Tibial nerve (tissue), 4 donors: ENCODE measurements around the gene COL8A1. TPM values are rescaled to one million over a fixed set of nuclear protein-coding genes. Genes with fewer than 3 reads are reported as not detected.
"Not testable (repeated sequence)": the region's sequence is repeated elsewhere in the genome, so short reads cannot be mapped to it uniquely, and the experiment has no call there.

Experiments
- DNase-seq, 2 donors: peaks; one replicate each; pipeline ENCODE4 v3.0.0-alpha.2; 2019; ENCODE audit warnings: low spot score in 2 of 2
- H3K27ac ChIP-seq, 4 donors: fragments of 200-600 bp; sonication (generic) in 3 of 4; one replicate each; pipeline ENCODE4 v1.5.1; 2017 to 2019; ENCODE audit warnings: mild to moderate bottlenecking in 1 of 4
- H3K27me3 ChIP-seq, 2 donors: fragments of 200-600 bp; sonication (generic) in 1 of 2; one replicate each; pipeline versions ENCODE4 v1.5.1 to v1.6.0; 2017 to 2019
- H3K36me3 ChIP-seq, 3 donors: fragments of 200-600 bp; sonication (generic); one replicate each; pipeline ENCODE4 v1.5.1; 2018 to 2019
- H3K4me1 ChIP-seq, 4 donors: fragments of 200-600 bp; sonication (generic) in 3 of 4; one replicate each; pipeline ENCODE4 v1.5.1; 2017 to 2019
- H3K4me3 ChIP-seq, 4 donors: fragments of 200-600 bp; sonication (generic) in 3 of 4; one replicate each; pipeline ENCODE4 v1.5.1; 2017 to 2019; ENCODE audit warnings: mild to moderate bottlenecking in 1 of 4, moderate library complexity in 1 of 4
- H3K9me3 ChIP-seq, 4 donors: fragments of 200-600 bp; sonication (generic) in 3 of 4; one replicate each; pipeline ENCODE4 v1.5.1; 2017 to 2019
- EP300 ChIP-seq, 2 donors: sonication (generic); formaldehyde crosslinking; IDR thresholded peaks; one replicate each; pipeline ENCODE4 v1.6.1; 2017; ENCODE audit warnings: antibody characterized with exemption in 2 of 2, mild to moderate bottlenecking in 1 of 2
- POLR2A ChIP-seq, 2 donors: fragments of 450-650 bp; IDR thresholded peaks; one replicate each; pipeline ENCODE4 v1.6.1; 2017; ENCODE audit warnings: antibody characterized with exemption in 2 of 2, mild to moderate bottlenecking in 2 of 2, moderate library complexity in 2 of 2
- WGBS, 2 donors: methylation state at CpG; one replicate each; pipeline ENCODE4 v1.1.5; 2018; 5-methylcytosine and 5-hydroxymethylcytosine counted together
- total RNA-seq, 4 donors: library from RNA; depleted of rRNA; stranded (reverse); fragments of >200 nt; gene quantifications; one replicate each; pipeline ENCODE4 v1.1.0, GENCODE V29; 2016
- TF ChIP-seq, protein P1 (sequence below), 5 experiments: fragments of 200-600 bp in 3 of 5; fragments of 450-650 bp in 2 of 5; sonication (generic) in 3 of 5; IDR thresholded peaks; one replicate each; pipeline ENCODE4 v1.5.1; 2016 to 2019; ENCODE audit warnings: antibody characterized with exemption in 5 of 5, mild to moderate bottlenecking in 3 of 5, moderate library complexity in 2 of 5

The COL8A1 gene
- 100 to 1,000 TPM; 144 to 217 (median 177) TPM for total RNA-seq

DNA sequence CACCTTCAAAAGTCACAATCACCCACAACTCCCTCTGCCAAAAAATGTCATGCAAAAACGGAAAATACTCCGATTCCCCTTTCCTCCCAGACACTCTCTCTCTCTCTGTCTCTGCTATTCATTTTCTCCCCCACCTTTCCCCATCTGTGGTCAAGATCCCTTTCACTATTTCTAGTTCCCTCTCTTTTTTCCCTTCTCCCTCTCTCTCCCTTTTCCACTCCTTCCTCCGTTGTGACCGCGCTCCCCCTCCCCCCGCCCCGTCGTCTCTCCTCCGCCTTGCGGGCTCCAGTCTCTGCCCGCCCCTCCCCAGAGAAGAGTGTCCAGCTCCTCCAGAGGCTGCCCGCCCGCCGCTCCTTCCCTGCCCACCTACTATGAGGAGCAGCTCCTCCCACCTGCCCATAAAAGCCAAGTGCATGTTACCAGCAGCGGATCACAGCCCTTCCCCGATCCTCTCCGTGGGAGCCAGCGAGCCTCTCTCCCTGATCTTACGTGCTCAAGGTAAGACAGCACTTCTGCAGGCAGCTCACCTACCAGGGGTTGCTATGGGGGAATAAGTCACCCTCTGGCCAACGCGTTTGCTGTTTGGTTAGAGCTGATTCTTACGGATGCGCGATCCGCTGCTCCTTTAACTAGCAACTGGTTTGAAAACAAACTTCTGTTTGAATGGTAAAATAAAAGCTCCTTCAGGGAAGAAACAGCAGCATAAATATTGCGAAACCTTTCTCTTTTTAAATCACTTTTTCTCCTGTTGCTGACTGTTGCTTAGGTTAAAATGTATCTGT is at the start of gene COL8A1:
Gene COL8A1, plus strand, starts transcription at position 428 of the 782 bp plus-strand sequence. CDS start 152,089 bp downstream, outside the sequence.
- Histone ChIP-seq H3K4me3 (peak within 1 kb of the TSS; percentile 34 to 68 (median 53)), H3K9me3 (no peaks in the 10 kb centered on the region), H3K36me3 (no peaks in the 10 kb centered on the region), H3K27me3 (no peaks in the 10 kb centered on the region), H3K4me1 (peaks cover 0 to 12% (median 3%) of the 10 kb centered on the region in 4 donors), H3K27ac (peak within 1 kb of the TSS; percentile 76 to 96 (median 86))
- DNase-seq: peak; percentile 71 to 72
- TF ChIP-seq POLR2A (IDR thresholded peaks at IDR 0.05) (peak; percentile 20 to 67), EP300 (IDR thresholded peaks at IDR 0.05) (peak in 1 of 2 donors; percentile 77)
- TF ChIP-seq, protein P1, sequence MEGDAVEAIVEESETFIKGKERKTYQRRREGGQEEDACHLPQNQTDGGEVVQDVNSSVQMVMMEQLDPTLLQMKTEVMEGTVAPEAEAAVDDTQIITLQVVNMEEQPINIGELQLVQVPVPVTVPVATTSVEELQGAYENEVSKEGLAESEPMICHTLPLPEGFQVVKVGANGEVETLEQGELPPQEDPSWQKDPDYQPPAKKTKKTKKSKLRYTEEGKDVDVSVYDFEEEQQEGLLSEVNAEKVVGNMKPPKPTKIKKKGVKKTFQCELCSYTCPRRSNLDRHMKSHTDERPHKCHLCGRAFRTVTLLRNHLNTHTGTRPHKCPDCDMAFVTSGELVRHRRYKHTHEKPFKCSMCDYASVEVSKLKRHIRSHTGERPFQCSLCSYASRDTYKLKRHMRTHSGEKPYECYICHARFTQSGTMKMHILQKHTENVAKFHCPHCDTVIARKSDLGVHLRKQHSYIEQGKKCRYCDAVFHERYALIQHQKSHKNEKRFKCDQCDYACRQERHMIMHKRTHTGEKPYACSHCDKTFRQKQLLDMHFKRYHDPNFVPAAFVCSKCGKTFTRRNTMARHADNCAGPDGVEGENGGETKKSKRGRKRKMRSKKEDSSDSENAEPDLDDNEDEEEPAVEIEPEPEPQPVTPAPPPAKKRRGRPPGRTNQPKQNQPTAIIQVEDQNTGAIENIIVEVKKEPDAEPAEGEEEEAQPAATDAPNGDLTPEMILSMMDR (IDR thresholded peaks at IDR 0.05): no peak
- 3 to 5% methylated on average over 26 of the region's 26 CpGs for WGBS, 2 donors

DNA sequence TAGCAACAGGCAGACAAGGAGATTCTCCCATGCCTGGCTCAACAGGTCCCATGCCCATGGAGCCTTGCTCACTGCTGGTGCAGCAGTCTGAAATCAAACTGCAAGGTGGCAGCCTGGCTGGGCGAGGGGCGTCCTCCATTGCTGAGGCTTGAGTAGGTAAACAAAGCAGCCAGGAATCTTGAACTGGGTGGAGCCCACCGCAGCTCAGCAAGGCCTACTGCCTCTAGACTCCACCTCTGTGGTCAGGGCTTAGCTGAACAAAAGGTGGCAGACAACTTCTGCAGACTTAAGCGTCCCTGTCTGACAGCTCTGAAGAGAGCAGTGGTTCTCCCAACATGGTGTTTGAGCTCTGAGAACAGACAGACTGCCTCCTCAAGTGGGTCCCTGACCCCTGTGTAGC is 49.2 kb upstream of the COL8A1 start:
- not testable (repeated sequence) for H3K4me1 ChIP-seq, H3K27me3 ChIP-seq, H3K9me3 ChIP-seq, H3K36me3 ChIP-seq, H3K27ac ChIP-seq, DNase-seq, H3K4me3 ChIP-seq
- WGBS, 2 donors: 57 to 65% methylated on average over 1 to 4 of the region's 4 CpGs

DNA sequence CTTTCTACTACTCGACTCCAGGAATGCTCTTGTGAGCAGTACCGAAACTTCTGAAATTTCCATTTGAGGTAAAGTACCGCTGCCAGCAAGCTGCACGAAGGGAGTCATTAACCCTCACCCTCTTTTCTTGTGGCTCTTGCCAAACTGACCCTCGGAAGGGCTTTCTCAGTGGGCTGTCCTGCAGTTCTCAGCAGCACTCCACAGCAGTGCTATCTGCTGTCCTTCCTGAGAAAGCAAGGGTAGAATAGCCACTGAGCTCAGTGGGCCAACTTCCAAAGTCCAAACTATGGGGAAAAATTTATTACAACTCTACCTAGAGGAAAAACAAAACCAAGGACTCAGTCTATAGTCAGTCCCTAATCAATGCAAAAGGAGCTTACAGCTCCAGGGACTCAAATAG is 38.5 kb upstream of the COL8A1 start:
- 49 to 56% methylated on average over 5 of the region's 5 CpGs for WGBS, 2 donors
- H3K9me3 ChIP-seq: no peaks in the 10 kb centered on the region
- no peak for DNase-seq
- H3K4me3 ChIP-seq: no peak overlapping the region
- H3K4me1 ChIP-seq: no peaks in the 10 kb centered on the region
- H3K27ac ChIP-seq: peak overlapping the region in 1 of 4 donors; percentile 9
- H3K27me3 ChIP-seq: no peaks in the 10 kb centered on the region
- H3K36me3 ChIP-seq: no peaks in the 10 kb centered on the region
- TF ChIP-seq, protein P1 (IDR thresholded peaks at IDR 0.05): no peak
- TF ChIP-seq POLR2A (IDR thresholded peaks at IDR 0.05) (no peak), EP300 (IDR thresholded peaks at IDR 0.05) (no peak)

DNA sequence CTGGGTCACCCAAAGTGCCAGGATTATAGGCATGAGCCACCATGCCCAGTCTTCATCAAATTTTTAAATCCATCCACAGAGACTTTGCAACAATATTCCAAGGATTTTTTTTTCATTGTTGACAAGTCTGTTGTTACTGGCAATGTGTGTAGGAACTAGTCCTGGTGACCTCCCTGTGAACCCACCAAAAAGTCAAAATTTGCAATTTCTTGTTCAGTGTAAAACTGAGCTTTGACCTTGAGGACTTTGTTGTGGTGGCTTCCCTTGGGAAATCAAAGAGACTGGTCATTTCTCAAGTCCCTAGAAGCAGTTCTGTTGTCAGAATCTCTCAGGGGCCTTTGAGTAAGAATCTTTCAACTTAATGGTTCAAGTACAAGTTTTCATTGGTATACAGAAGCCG is 36.9 kb upstream of the COL8A1 start:
- WGBS, 2 donors: 59 to 74% methylated on average over 1 of the region's 1 CpG
- Histone ChIP-seq H3K4me3 (no peak overlapping the region), H3K27ac (no peak overlapping the region), H3K36me3 (no peaks in the 10 kb centered on the region), H3K4me1 (no peaks in the 10 kb centered on the region), H3K9me3 (no peaks in the 10 kb centered on the region), H3K27me3 (no peaks in the 10 kb centered on the region)
- TF ChIP-seq POLR2A (IDR thresholded peaks at IDR 0.05) (no peak), EP300 (IDR thresholded peaks at IDR 0.05) (no peak)
- TF ChIP-seq, protein P1 (IDR thresholded peaks at IDR 0.05): no peak
- DNase-seq: no peak

DNA sequence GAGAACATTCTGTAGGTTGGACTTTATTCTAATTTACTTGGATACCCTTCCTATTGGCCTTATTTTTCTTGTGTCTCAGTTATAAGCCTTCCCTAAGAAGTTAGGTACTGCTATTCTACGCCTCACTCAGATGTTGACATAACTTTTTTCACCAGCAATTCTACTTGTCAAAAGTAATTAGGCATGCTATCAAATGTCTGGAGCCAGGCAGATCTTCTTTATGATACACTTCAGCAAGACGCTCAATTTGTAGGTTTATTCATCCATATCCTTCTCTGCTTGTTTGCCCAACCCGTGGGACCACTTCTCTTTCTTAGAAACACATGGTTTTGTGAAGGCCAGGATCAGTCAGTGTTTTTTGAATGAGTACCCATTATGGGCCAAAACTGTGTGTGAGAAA is 36.2 kb upstream of the COL8A1 start:
- Histone ChIP-seq H3K4me3 (no peak overlapping the region), H3K27ac (no peak overlapping the region), H3K9me3 (no peaks in the 10 kb centered on the region), H3K27me3 (no peaks in the 10 kb centered on the region), H3K4me1 (no peaks in the 10 kb centered on the region), H3K36me3 (no peaks in the 10 kb centered on the region)
- DNase-seq: no peak
- WGBS, 2 donors: 73 to 83% methylated on average over 3 of the region's 3 CpGs
- TF ChIP-seq, protein P1 (IDR thresholded peaks at IDR 0.05): no peak
- no peak for TF ChIP-seq POLR2A (IDR thresholded peaks at IDR 0.05)
- no peak for TF ChIP-seq EP300 (IDR thresholded peaks at IDR 0.05)
